Left ventricle myocardium inferior (tissue), 1 donor: ENCODE data around the gene ZNF287. TPM values are rescaled to one million over a fixed set of nuclear protein-coding genes. Genes with fewer than 3 reads are reported as not detected.
"Not testable (repeated sequence)": the region's sequence is repeated elsewhere in the genome, so short reads cannot be mapped to it uniquely, and the experiment has no call there.

Experiments used
- DNase-seq: peaks from one replicate; pipeline ENCODE4 v3.0.0-alpha.2; 2020
- H3K27ac ChIP-seq: fragments of 200-600 bp; replicated peaks from 2 replicates; pipeline ENCODE4 v1.8.0; 2021
- H3K27me3 ChIP-seq: fragments of 200-600 bp; 2 replicates; pipeline ENCODE4 v1.8.0; 2021; ENCODE audit warnings: low read depth
- H3K36me3 ChIP-seq: fragments of 200-600 bp; 2 replicates; pipeline ENCODE4 v1.8.0; 2021
- H3K4me1 ChIP-seq: fragments of 200-600 bp; 2 replicates; pipeline ENCODE4 v1.8.0; 2021
- H3K4me3 ChIP-seq: fragments of 200-600 bp; 2 replicates; pipeline ENCODE4 v1.8.0; 2021; ENCODE audit warnings: mild to moderate bottlenecking, moderate library complexity
- H3K9me3 ChIP-seq: fragments of 200-600 bp; replicated peaks from 2 replicates; pipeline ENCODE4 v1.8.0; 2021
- intact Hi-C: fragments of 100-400 bp; cut with micrococcal nuclease; formaldehyde crosslinking; loops from one replicate; pipeline ENCODE4 v1.11.0; 2022
- total RNA-seq: library from RNA; stranded (reverse); fragmentation: NEBNext Ultra II Directional; extraction: Animal tissue kit (Norgen Biotek cat#: 25700); gene quantifications from one replicate; pipeline ENCODE4 v1.2.1, GENCODE V29; 2021
- TF ChIP-seq, protein P1 (sequence below): fragments of 200-600 bp; IDR thresholded peaks from 2 replicates; pipeline ENCODE4 v1.8.0; 2021; ENCODE audit warnings: antibody characterized with exemption, mild to moderate bottlenecking, borderline replicate concordance
- donor health status: DM: no; HTN: yes; CAD: no; lungs with severe emphysema.

Gene ZNF287
- total RNA-seq, 1 donor from 2014 or later = 9.9 TPM

GRCh38 chr17:16529906-16530305 lies 39.1 kb downstream of the ZNF287 start:
- H3K9me3 ChIP-seq = no peaks in the 10 kb centered on the region
- peaks cover 55% of the 10 kb centered on the region for H3K27me3 ChIP-seq
- intact Hi-C loops = loop anchor here (10.0 kb wide), 1 partner anchor 145 kb away; the partner anchor contains the start of gene UBB
- H3K36me3 ChIP-seq = no peaks in the 10 kb centered on the region
- TF ChIP-seq, protein P1, sequence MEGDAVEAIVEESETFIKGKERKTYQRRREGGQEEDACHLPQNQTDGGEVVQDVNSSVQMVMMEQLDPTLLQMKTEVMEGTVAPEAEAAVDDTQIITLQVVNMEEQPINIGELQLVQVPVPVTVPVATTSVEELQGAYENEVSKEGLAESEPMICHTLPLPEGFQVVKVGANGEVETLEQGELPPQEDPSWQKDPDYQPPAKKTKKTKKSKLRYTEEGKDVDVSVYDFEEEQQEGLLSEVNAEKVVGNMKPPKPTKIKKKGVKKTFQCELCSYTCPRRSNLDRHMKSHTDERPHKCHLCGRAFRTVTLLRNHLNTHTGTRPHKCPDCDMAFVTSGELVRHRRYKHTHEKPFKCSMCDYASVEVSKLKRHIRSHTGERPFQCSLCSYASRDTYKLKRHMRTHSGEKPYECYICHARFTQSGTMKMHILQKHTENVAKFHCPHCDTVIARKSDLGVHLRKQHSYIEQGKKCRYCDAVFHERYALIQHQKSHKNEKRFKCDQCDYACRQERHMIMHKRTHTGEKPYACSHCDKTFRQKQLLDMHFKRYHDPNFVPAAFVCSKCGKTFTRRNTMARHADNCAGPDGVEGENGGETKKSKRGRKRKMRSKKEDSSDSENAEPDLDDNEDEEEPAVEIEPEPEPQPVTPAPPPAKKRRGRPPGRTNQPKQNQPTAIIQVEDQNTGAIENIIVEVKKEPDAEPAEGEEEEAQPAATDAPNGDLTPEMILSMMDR = no peak
- no peak overlapping the region for H3K27ac ChIP-seq
- no peak overlapping the region for H3K4me3 ChIP-seq
- H3K4me1 ChIP-seq = no peaks in the 10 kb centered on the region
- DNase-seq = no peak

- Histone ChIP-seq H3K9me3 (no peaks in the 10 kb centered on the region), H3K4me1 (no peaks in the 10 kb centered on the region), H3K27ac (no peak overlapping the region), H3K4me3 (no peak overlapping the region), H3K27me3 (peaks cover 51% of the 10 kb centered on the region), H3K36me3 (no peaks in the 10 kb centered on the region)
- TF ChIP-seq, protein P1 = no peak
- intact Hi-C loops = loop anchor here (10.0 kb wide), 1 partner anchor 142 kb away; the partner anchor contains the start of gene UBB
- no peak for DNase-seq
Observed at GRCh38 chr17:16527298-16527697, 41.7 kb downstream of the ZNF287 start.

GRCh38 chr17:16525556-16525955 lies 43.4 kb downstream of the ZNF287 start:
- intact Hi-C loops = loop anchor here (10.0 kb wide), 1 partner anchor 141 kb away; the partner anchor contains the start of gene UBB
- not testable (repeated sequence) for H3K27ac ChIP-seq, DNase-seq, H3K4me1 ChIP-seq, H3K4me3 ChIP-seq, H3K9me3 ChIP-seq, H3K36me3 ChIP-seq
- H3K27me3 ChIP-seq = peaks cover 37% of the 10 kb centered on the region

GRCh38 chr17:16521070-16521727 lies 47.8 kb downstream of the ZNF287 start:
- intact Hi-C loops = loop anchor here (5.0 to 10.0 kb wide), 2 partner anchors 69 to 136 kb away; partner anchors contain the start of gene UBB
- H3K4me1 ChIP-seq = peaks cover 13% of the 10 kb centered on the region
- TF ChIP-seq, protein P1 = peak; percentile 95
- no peaks in the 10 kb centered on the region for H3K36me3 ChIP-seq
- peak; percentile 50 for DNase-seq
- no peaks in the 10 kb centered on the region for H3K9me3 ChIP-seq
- H3K27ac ChIP-seq = no peak overlapping the region
- H3K4me3 ChIP-seq = no peak overlapping the region
- H3K27me3 ChIP-seq = peaks cover 21% of the 10 kb centered on the region

DNA sequence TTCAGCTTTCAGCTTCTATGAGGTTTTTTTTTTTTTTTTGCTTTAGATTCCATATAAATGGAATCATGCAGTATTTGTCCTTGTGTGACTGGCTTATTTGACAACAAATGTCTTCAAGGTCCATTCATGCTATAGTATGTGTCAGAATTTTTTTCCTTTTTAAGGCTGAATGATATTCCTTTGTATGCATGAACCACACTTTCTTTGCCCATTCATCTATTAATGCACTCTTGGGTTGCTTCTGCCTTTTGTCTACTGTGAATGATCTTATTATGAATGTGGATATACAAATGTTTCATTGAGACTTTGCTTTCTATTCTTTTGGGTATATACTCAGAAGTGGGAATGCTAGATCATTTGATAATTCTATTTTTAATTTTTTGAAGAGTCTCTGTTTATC lies 50.0 kb downstream of the ZNF287 start:
- intact Hi-C loops = loop anchor here (5.0 kb wide), 1 partner anchor 57 kb away; no protein-coding TSS in a partner anchor

DNA sequence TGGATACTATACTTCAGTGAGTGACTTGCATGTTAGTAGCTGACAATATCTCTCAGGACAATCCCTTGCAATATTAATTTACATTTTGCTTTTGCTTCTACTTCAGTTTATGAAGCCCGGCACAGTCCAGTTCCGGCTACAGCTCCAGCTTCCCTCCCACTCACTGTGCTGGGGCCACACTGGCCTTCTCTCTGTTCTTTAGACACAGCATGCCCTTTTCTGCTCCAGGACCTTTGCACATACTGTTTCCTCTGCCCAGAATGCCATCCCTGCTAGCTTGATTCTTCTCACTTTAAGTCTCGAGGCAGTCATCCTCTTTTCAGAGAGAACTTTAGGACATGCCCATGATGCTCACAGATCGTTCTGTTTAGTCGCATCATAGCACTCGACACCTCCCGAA lies 51.5 kb downstream of the ZNF287 start:
- H3K4me1 ChIP-seq = peaks cover 15% of the 10 kb centered on the region
- no peak overlapping the region for H3K4me3 ChIP-seq
- no peak overlapping the region for H3K27ac ChIP-seq
- no peaks in the 10 kb centered on the region for H3K9me3 ChIP-seq
- intact Hi-C loops = loop anchor here (5.0 kb wide), 1 partner anchor 55 kb away; no protein-coding TSS in a partner anchor
- DNase-seq = no peak
- no peaks in the 10 kb centered on the region for H3K36me3 ChIP-seq
- TF ChIP-seq, protein P1 = no peak
- peaks cover 16% of the 10 kb centered on the region for H3K27me3 ChIP-seq

More for the DNA sequence above, 50.0 kb downstream of the ZNF287 start:
- H3K4me3 ChIP-seq = no peak overlapping the region
- H3K9me3 ChIP-seq = no peaks in the 10 kb centered on the region
- no peak overlapping the region for H3K27ac ChIP-seq
- TF ChIP-seq, protein P1 = no peak
- H3K36me3 ChIP-seq = no peaks in the 10 kb centered on the region
- DNase-seq = no peak
- H3K27me3 ChIP-seq = peaks cover 16% of the 10 kb centered on the region
- H3K4me1 ChIP-seq = peaks cover 15% of the 10 kb centered on the region
